HEK293 (cell line): ENCODE results near the gene IQSEC1.

Experiments
- CTCF ChIA-PET: fragments of 350-600 bp; formaldehyde crosslinking; extraction: SDS; loops from one replicate; lab custom pipeline; 2021; ENCODE audit warnings: antibody characterized with exemption; lab: Yijun Ruan, JAX
- POLR2A ChIA-PET: fragments of 300-600 bp; formaldehyde crosslinking; extraction: SDS; loops from one replicate; lab custom pipeline; 2020; ENCODE audit warnings: antibody characterized with exemption, inconsistent platforms; lab: Yijun Ruan, JAX
- H3K27ac ChIP-seq: fragments of 200-500 bp; sonication (Bioruptor generic); 2 replicates; pipeline ENCODE4 v1.5.1; 2014; ENCODE audit warnings: low read depth, low read length, control low read depth, inconsistent platforms; ENCODE audit errors: extremely low read depth
- H3K36me3 ChIP-seq, 2 experiments: fragments of 200-500 bp in 1 of 2; sonication (Bioruptor generic) in 1 of 2; 1 replicate in 1 of 2; 2 replicates in 1 of 2; pipeline ENCODE4 v1.5.1; 2014 to 2017; ENCODE audit warnings: inconsistent platforms in 2 of 2, low read length in 2 of 2; ENCODE audit not compliant: control insufficient read depth in 2 of 2, insufficient read depth in 1 of 2
- H3K4me1 ChIP-seq: fragments of 200-500 bp; sonication (Bioruptor generic); 2 replicates; pipeline ENCODE4 v1.5.1; 2014; ENCODE audit warnings: mild to moderate bottlenecking, low read length, inconsistent platforms; ENCODE audit not compliant: control insufficient read depth, insufficient read depth
- H3K4me3 ChIP-seq: 2 replicates; pipeline ENCODE4 v1.5.1; 2011; ENCODE audit warnings: low read depth, mild to moderate bottlenecking, control low read depth, low read length, moderate library complexity
- H3K9me3 ChIP-seq: fragments of 200-500 bp; sonication (Bioruptor generic); 2 replicates; pipeline ENCODE4 v1.5.1; 2014; ENCODE audit warnings: low read depth, low read length, inconsistent platforms; ENCODE audit not compliant: control insufficient read depth, insufficient read depth
- BCL11A ChIP-seq: fragments of 450-650 bp; formaldehyde crosslinking; IDR thresholded peaks from 2 replicates; pipeline ENCODE4 v1.5.1; 2016; ENCODE audit warnings: low read depth, missing biosample characterization, missing genetic modification characterization
- GLIS1 ChIP-seq: fragments of 450-650 bp; formaldehyde crosslinking; IDR thresholded peaks from 2 replicates; pipeline ENCODE4 v1.5.1; 2016; ENCODE audit warnings: missing biosample characterization, missing genetic modification characterization
- GLIS2 ChIP-seq: fragments of 450-650 bp; formaldehyde crosslinking; IDR thresholded peaks from 2 replicates; pipeline ENCODE4 v1.5.1; 2016; ENCODE audit warnings: missing biosample characterization, missing genetic modification characterization
- KLF1 ChIP-seq: fragments of 450-650 bp; formaldehyde crosslinking; IDR thresholded peaks from 2 replicates; pipeline ENCODE4 v1.5.1; 2016; ENCODE audit warnings: missing biosample characterization, missing genetic modification characterization
- KLF9 ChIP-seq: fragments of 450-650 bp; formaldehyde crosslinking; IDR thresholded peaks from 2 replicates; pipeline ENCODE4 v1.5.1; 2016; ENCODE audit warnings: missing biosample characterization, missing genetic modification characterization, low read depth
- SP7 ChIP-seq: fragments of 450-650 bp; formaldehyde crosslinking; IDR thresholded peaks from 2 replicates; pipeline ENCODE4 v1.5.1; 2016; ENCODE audit warnings: missing biosample characterization, missing genetic modification characterization
- ZBTB17 ChIP-seq: fragments of 450-650 bp; formaldehyde crosslinking; IDR thresholded peaks from 2 replicates; pipeline ENCODE4 v1.5.1; 2016; ENCODE audit warnings: missing biosample characterization, missing genetic modification characterization
- ZBTB8A ChIP-seq: fragments of 450-650 bp; formaldehyde crosslinking; IDR thresholded peaks from 2 replicates; pipeline ENCODE4 v1.5.1; 2016; ENCODE audit warnings: missing biosample characterization, missing genetic modification characterization
- ZIC2 ChIP-seq: fragments of 450-650 bp; formaldehyde crosslinking; IDR thresholded peaks from 2 replicates; pipeline ENCODE4 v1.5.1; 2016; ENCODE audit warnings: missing biosample characterization, missing genetic modification characterization
- ZNF138 ChIP-seq: fragments of 450-650 bp; formaldehyde crosslinking; IDR thresholded peaks from 2 replicates; pipeline ENCODE4 v1.5.1; 2016; ENCODE audit warnings: missing biosample characterization, missing genetic modification characterization, borderline replicate concordance
- ZNF155 ChIP-seq: fragments of 450-650 bp; formaldehyde crosslinking; IDR thresholded peaks from 2 replicates; pipeline ENCODE4 v1.5.1; 2016; ENCODE audit warnings: missing biosample characterization, missing genetic modification characterization
- ZNF202 ChIP-seq: fragments of 450-650 bp; formaldehyde crosslinking; IDR thresholded peaks from 2 replicates; pipeline ENCODE4 v1.5.1; 2016; ENCODE audit warnings: missing biosample characterization, missing genetic modification characterization, borderline replicate concordance
- ZNF24 ChIP-seq: fragments of 450-650 bp; formaldehyde crosslinking; IDR thresholded peaks from 2 replicates; pipeline ENCODE4 v1.5.1; 2016; ENCODE audit warnings: missing biosample characterization, missing genetic modification characterization
- ZNF266 ChIP-seq: fragments of 450-650 bp; formaldehyde crosslinking; IDR thresholded peaks from 2 replicates; pipeline ENCODE4 v1.5.1; 2016; ENCODE audit warnings: missing biosample characterization, missing genetic modification characterization, low read depth
- ZNF394 ChIP-seq: fragments of 450-650 bp; formaldehyde crosslinking; IDR thresholded peaks from 2 replicates; pipeline ENCODE4 v1.5.1; 2016; ENCODE audit warnings: missing biosample characterization, missing genetic modification characterization, mild to moderate bottlenecking, moderate library complexity, borderline replicate concordance
- ZNF501 ChIP-seq: fragments of 450-650 bp; formaldehyde crosslinking; IDR thresholded peaks from 2 replicates; pipeline ENCODE4 v1.5.1; 2016; ENCODE audit warnings: missing biosample characterization, missing genetic modification characterization
- ZNF529 ChIP-seq: fragments of 450-650 bp; formaldehyde crosslinking; IDR thresholded peaks from 2 replicates; pipeline ENCODE4 v1.5.1; 2017; ENCODE audit warnings: missing genetic modification characterization, missing biosample characterization; ENCODE audit not compliant: insufficient replicate concordance
- ZNF548 ChIP-seq: fragments of 450-650 bp; formaldehyde crosslinking; IDR thresholded peaks from 2 replicates; pipeline ENCODE4 v1.5.1; 2016; ENCODE audit warnings: missing biosample characterization, missing genetic modification characterization
- ZNF549 ChIP-seq: fragments of 450-650 bp; IDR thresholded peaks from 2 replicates; pipeline ENCODE4 v1.5.1; 2018; ENCODE audit warnings: missing biosample characterization, missing genetic modification characterization, mild to moderate bottlenecking, inconsistent platforms, moderate library complexity
- ZNF610 ChIP-seq: fragments of 450-650 bp; formaldehyde crosslinking; IDR thresholded peaks from 2 replicates; pipeline ENCODE4 v1.5.1; 2016; ENCODE audit warnings: missing biosample characterization, missing genetic modification characterization, borderline replicate concordance
- ZNF670 ChIP-seq: fragments of 450-650 bp; formaldehyde crosslinking; IDR thresholded peaks from 2 replicates; pipeline ENCODE4 v1.5.1; 2016; ENCODE audit warnings: missing biosample characterization, missing genetic modification characterization, low read depth
- ZNF776 ChIP-seq: fragments of 450-650 bp; formaldehyde crosslinking; IDR thresholded peaks from 2 replicates; pipeline ENCODE4 v1.5.0; 2017; ENCODE audit warnings: missing biosample characterization, missing genetic modification characterization, borderline replicate concordance
- TF ChIP-seq, protein P1 (sequence below): fragments of 450-650 bp; formaldehyde crosslinking; optimal IDR thresholded peaks from 2 replicates; pipeline ENCODE3; 2016; ENCODE audit warnings: missing biosample characterization, mild to moderate bottlenecking, missing genetic modification characterization
- TF ChIP-seq, protein P2 (sequence below): fragments of 450-650 bp; formaldehyde crosslinking; IDR thresholded peaks from 2 replicates; pipeline ENCODE4 v1.5.1; 2016; ENCODE audit warnings: missing biosample characterization, missing genetic modification characterization
- TF ChIP-seq, protein P3 (sequence below): fragments of 450-650 bp; formaldehyde crosslinking; IDR thresholded peaks from 2 replicates; pipeline ENCODE4 v1.5.1; 2016; ENCODE audit warnings: missing biosample characterization, missing genetic modification characterization

The IQSEC1 gene

DNA sequence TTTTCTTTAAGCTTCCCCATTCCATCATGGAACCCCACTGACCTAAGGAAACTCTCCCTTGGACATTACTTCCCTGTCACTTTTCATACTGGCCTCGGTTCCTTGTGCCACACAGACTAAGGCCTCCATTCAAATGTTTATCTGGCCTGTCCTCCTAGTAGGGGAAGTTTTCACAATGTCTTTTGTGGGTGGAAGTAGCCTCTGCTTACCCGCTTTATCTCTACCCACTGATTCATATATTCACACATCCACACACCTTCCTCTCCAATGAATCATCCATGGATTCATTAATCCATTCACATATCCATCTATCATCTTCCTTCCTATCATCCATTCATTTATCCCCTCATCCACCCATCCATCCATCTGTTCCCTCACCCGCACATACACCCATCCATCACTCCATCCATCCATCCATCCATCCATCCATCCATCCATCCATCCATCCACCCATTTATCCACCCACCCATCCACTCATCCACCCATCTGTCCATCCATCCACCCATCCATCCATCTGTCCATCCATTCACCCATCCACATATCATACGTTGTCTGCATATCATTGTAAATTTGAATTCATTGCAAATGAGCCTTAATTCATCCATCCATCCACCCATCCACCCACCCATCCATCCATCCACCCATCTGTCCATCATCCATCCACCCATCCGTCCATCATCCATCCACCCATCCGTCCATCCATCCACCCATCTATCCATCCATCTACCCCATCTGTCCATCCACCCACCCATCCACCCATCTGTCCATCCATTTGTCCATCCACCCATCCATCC lies 49.1 kb downstream of the IQSEC1 start (continued):
- 0 out of 2 replicates have a peak, but pooled peaks have one; percentile 48 for TF ChIP-seq ZNF155 (tag by site-specific recombination)
- TF ChIP-seq ZNF776 (tag by site-specific recombination): peak; percentile 68; the same call in 1 of the 2 replicates

DNA sequence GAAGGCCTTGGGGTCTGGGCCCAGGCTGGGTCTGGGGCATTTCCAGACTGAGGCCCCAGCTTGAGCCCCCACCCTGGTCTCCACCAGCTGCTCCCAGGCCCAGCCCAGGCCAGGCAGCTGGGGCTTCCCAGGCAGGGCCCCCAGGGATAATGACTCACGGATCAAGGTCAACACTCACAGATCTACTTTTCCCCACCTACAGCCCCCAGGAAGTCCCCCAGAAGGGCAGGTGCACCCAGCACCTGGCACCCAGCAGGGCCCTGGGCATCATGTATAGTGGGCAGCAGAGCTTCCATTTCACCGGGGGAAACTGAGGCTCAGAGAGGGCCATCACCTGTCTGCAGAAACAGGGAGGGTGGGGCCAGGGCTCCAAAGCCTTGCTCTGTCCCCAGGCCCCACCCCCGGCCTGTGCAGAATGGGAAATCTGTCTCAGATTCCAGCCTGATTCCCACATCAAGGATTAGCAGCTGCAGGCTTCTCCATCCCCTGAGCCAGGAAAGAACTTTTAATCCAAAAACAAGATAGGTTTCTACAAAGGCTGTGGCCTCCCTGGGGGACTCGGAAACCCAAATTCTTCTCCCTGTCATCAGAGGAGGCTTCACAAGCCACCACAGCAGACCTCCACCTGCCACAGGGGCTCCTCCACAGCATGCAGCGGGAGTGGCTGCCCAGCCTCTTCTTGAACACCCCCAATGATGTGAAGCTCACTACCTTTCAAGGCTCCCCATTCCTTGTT lies 49.8 kb downstream of the IQSEC1 start:
- POLR2A ChIA-PET: interaction anchor here (1.0 kb wide), 1 partner anchor 20 kb away, joined by 3 read pairs; no protein-coding TSS in a partner anchor

DNA sequence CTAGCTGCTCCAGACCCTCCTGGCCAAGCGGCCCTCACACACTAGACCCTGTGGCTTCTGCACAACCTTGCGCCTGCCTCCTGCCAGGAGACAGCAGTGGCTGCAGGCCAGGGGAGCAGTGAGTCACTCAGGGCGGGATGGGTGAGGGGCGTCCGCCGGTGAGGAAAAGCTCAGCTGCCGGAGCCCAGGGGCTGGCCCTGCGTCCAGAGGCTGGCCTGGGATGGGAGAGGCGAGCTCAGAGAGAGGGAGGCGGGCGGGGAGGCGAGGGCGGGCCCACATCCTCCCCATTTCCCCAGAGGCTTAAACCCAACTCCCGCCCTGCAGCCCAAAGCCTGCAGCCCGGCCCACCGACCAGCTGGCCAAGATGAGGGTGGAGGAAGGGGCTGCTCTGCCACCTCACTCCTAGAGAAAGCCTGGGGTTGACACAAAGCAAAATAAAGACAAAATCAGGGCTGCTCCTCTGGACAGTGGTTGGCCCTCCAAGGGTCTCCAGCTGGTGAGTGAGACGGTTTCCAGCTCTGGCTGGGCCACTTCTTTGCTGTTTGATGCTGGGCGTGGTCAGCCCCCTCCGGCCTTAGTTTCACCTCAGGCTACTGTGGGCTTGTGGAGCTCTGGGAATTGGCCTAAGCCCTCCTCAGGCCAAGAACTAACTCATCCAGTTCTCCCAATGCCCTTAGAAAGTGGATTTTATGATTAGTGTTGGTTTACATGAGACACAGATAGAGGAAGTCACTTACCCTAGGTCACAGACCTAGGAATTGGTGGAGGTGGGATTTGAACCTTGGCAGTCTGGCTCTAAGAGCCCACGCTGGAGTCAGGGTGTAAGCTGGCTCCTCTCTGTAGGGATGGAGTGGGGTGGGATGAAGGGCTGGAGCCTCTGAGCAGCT lies 50.6 kb downstream of the IQSEC1 start:
- ChIA-PET CTCF (interaction anchor here (0.6 to 0.7 kb wide), 2 partner anchors 29 to 114 kb away, joined by 3 to 4 read pairs; no protein-coding TSS in a partner anchor), POLR2A (interaction anchor here (0.5 to 1.0 kb wide), 5 partner anchors 10 to 1488 kb away, joined by 3 to 4 read pairs (median 3); no protein-coding TSS in a partner anchor)
- H3K27ac ChIP-seq: no peak overlapping the region
- H3K4me1 ChIP-seq: no peaks in the 10 kb centered on the region; the same call in 1 of the 2 replicates
- no peaks in the 10 kb centered on the region for H3K9me3 ChIP-seq
- H3K4me3 ChIP-seq: no peak overlapping the region
- no peaks in the 10 kb centered on the region for H3K36me3 ChIP-seq
- TF ChIP-seq ZNF24 (tag by site-specific recombination) (no peak), ZNF610 (tag by site-specific recombination) (no peak), ZNF501 (tag by site-specific recombination) (no peak), ZNF549 (tag by site-specific recombination) (no peak), BCL11A (no peak), ZNF266 (tag by site-specific recombination) (no peak), ZNF670 (tag by site-specific recombination) (no peak), ZNF202 (tag by site-specific recombination) (no peak), ZNF548 (tag by site-specific recombination) (no peak), SP7 (tag by site-specific recombination) (peak; percentile 58), KLF1 (peak; percentile 96), ZNF138 (tag by site-specific recombination) (no peak)
- TF ChIP-seq, protein P1, sequence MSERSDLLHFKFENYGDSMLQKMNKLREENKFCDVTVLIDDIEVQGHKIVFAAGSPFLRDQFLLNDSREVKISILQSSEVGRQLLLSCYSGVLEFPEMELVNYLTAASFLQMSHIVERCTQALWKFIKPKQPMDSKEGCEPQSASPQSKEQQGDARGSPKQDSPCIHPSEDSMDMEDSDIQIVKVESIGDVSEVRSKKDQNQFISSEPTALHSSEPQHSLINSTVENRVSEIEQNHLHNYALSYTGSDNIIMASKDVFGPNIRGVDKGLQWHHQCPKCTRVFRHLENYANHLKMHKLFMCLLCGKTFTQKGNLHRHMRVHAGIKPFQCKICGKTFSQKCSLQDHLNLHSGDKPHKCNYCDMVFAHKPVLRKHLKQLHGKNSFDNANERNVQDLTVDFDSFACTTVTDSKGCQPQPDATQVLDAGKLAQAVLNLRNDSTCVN: no peak

More for the DNA sequence above, 49.8 kb downstream of the IQSEC1 start:
- H3K27ac ChIP-seq: no peak overlapping the region
- H3K9me3 ChIP-seq: no peaks in the 10 kb centered on the region
- no peaks in the 10 kb centered on the region for H3K36me3 ChIP-seq
- TF ChIP-seq ZNF529 (tag by site-specific recombination): no peak
- TF ChIP-seq GLIS2 (tag by site-specific recombination): peak; percentile 60; the same call in 1 of the 2 replicates
- peak; percentile 68 for TF ChIP-seq ZBTB17 (tag by site-specific recombination)
- peak; percentile 55 for TF ChIP-seq GLIS1 (tag by site-specific recombination)
- TF ChIP-seq ZIC2 (tag by site-specific recombination): peak; percentile 43
- peak; percentile 77 for TF ChIP-seq KLF1
- no peak for TF ChIP-seq KLF9 (tag by site-specific recombination)
- TF ChIP-seq, protein P2, sequence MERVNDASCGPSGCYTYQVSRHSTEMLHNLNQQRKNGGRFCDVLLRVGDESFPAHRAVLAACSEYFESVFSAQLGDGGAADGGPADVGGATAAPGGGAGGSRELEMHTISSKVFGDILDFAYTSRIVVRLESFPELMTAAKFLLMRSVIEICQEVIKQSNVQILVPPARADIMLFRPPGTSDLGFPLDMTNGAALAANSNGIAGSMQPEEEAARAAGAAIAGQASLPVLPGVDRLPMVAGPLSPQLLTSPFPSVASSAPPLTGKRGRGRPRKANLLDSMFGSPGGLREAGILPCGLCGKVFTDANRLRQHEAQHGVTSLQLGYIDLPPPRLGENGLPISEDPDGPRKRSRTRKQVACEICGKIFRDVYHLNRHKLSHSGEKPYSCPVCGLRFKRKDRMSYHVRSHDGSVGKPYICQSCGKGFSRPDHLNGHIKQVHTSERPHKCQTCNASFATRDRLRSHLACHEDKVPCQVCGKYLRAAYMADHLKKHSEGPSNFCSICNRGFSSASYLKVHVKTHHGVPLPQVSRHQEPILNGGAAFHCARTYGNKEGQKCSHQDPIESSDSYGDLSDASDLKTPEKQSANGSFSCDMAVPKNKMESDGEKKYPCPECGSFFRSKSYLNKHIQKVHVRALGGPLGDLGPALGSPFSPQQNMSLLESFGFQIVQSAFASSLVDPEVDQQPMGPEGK (tag by site-specific recombination): 0 out of 2 replicates have a peak, but pooled peaks have one; percentile 32
- TF ChIP-seq ZNF394 (tag by site-specific recombination): 0 out of 2 replicates have a peak, but pooled peaks have one; percentile 8
- no peak for TF ChIP-seq ZBTB8A (tag by site-specific recombination)
- TF ChIP-seq, protein P3, sequence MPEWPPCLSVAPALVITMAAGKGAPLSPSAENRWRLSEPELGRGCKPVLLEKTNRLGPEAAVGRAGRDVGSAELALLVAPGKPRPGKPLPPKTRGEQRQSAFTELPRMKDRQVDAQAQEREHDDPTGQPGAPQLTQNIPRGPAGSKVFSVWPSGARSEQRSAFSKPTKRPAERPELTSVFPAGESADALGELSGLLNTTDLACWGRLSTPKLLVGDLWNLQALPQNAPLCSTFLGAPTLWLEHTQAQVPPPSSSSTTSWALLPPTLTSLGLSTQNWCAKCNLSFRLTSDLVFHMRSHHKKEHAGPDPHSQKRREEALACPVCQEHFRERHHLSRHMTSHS (tag by site-specific recombination): no peak
- H3K4me1 ChIP-seq: no peaks in the 10 kb centered on the region; the same call in 1 of the 2 replicates
- CTCF ChIA-PET: interaction anchor here (0.6 kb wide), 1 partner anchor 115 kb away, joined by 4 read pairs; no protein-coding TSS in a partner anchor
- H3K4me3 ChIP-seq: no peak overlapping the region
